HG02763 (cell line): Measurements from ENCODE around the gene ATP1A3.

Experiments
- ATAC-seq: cut with Tn5 transposase; IDR thresholded peaks from one replicate; pipeline ENCODE4 v1.9.1; 2021; ENCODE audit warnings: mild to moderate bottlenecking, moderate library complexity; ENCODE audit not compliant: unreplicated experiment

ATP1A3 gene

DNA sequence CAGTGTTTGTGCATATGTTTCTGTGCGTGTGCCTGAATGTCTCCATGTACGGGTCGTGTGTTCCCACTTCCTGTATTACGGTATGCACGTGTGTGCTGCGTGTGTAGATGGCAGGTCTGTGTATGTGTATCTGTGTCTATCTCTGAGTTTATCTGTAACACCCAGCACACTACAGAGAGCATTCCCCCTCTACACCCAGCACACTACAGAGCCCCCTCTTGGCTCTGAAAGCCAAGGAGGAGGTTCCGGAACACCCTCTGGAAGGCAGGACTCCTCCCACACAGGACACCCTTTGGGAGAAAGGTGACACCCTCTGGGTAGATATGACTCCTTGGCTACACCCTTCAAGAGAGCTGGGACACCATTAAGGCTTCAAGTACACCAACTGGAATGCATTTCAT, 63.7 kb downstream of the ATP1A3 start:
- no peak for ATAC-seq

DNA sequence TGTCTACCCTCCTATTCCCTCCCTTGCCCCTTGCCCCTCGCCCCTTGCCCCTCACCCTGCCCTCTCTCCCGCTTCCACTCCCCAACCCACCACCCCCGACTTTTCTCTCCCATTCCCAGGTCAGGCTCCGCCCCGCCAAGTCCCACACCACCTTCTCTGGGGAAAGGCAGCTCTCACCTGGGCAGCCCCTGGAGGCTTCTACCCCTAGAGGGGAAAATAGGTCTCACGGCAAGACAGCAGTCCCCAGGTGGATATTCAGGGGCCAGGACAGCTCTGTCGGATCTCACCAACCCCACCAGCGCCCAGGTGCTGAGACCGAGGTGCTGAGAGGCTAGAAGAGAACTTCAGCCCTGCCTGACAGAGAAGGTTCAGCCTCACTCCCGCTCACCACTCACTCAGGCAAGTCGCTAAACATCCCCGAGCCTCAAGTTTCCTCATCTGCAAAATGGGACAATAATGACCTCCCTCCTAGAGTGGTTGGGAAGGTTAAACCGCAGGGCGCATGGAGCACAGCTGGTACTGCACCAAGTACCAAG, 64.4 kb downstream of the ATP1A3 start:
- ATAC-seq: no peak

DNA sequence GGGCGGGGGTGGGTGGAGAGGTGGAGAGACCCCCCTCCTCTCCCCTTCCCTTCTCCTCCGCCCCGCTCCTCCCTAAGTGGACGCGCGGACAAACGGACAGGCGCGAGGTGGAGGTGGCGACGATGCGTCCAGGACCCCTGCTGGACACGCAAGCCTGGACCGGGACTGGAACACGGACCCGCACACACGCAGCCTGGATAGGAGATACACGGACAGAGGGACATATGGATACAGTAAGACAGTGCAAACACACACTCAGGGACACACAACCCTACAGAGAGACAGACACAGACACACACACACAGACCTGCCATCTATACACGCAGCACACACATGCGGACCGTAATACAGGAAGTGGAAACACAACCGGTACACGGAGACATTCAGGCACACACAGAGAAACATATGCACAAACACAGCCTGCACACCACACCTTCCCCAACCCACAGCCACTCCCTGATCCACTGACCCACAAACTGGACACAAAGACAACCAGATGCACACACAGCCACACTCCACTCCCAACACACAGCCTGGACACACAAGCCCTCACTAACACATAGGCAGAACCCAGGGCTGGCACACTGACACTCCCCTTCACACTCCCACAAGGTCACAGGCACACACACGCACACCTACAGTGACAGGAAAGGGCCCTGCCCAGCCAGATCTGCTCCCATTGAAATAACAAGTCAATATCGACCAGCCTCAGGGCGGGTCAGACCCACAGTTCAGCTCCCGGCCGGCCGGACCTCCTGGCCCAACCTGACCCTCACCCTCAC, 65.1 kb downstream of the ATP1A3 start:
- no peak for ATAC-seq

DNA sequence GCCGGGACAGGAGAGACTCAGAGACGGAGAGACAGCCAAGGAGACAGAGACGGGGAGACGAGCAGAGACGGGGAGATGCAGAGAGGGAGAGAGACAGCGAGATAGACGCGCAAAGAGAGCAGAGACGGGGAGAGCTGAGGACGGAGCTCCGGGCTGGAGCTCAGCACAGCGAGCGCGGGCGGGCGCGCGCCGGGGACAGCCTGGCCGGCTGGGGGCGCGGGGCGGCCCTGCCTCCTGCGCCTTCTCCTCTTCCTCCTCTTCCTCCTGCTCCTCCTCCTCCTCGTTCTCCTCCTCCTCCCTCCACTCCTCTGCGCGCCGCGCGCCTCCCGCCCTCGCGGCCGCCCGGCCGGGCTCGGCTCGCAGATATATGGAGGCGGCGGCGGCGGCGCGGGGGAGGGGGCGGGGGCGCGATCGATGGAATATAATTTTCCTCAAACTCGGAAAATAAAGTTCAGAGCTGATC, 65.8 kb downstream of the ATP1A3 start, which contains the start of gene ERFL:
ERFL (minus strand) TSS at position 229 of the 463 bp plus-strand sequence. CDS start 15,530 bp downstream, outside the sequence.
- ATAC-seq: no peak

DNA sequence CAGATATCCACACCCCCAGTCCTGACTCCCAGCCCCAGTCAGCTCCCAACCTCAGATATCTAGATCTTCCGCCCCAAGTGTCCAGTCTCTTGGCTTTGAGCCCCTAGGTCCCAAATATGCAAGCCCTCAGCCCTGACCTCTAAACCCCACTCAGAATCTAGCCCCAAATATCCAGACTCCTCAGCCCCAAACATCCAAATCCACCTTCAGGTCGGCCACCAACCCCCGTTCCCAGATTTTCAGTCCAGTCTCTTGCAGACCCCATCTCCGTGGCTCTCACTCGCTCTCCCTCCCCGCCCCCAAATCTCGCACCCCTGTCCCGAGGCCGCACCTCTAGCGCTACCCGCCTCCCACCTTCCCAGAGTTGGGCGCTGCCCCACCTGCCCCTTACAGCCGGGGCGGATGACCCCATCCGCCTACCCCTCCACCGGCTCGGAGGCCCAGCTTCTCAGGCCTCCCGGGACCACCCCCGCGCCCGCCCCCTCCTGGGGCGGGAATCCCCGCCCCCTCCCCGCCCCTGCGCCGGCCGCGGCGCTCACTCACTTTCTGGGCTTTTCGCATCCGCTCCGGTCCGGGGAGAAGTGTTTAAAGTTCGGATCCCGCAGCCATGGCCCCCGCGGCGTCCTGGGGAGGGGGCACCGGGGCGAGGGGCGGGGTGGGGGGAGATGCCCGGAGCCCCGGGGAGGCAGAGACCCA, 66.4 kb downstream of the ATP1A3 start:
- no peak for ATAC-seq

DNA sequence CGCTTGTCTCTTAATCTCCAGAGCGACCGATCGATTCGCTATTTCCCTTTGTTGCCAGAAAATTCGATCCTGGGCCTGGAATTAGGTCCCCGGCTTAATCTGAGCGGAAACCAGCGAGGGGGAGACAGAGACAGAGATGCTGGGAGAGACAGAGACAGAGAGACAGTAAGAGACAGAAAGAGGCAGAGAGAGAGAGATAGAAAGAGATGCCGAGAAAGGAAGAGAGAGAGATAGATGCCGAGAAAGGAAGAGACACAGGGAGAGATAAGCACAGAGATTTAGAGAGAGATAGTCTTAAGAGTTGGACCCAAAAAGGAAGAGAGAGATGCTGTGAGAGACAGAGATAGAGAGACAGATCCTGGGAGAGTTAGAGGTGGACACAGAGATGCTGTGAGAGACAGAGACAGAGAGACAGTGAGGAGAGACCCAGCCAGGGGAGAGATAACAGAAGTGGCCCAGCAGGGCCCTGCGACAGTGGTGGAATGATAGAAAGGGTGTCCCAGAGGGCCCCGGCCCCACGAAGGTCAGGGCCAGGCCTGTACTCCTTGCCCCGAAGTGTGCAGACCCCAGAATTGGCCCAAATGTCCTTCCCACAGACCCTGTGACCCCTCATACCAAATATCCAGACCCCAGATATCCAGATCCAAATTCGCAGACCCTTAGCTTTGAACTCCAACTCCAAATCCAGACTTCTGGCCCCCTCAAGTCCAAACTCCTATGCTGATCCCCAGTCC, 67.1 kb downstream of the ATP1A3 start:
- ATAC-seq: no peak

DNA sequence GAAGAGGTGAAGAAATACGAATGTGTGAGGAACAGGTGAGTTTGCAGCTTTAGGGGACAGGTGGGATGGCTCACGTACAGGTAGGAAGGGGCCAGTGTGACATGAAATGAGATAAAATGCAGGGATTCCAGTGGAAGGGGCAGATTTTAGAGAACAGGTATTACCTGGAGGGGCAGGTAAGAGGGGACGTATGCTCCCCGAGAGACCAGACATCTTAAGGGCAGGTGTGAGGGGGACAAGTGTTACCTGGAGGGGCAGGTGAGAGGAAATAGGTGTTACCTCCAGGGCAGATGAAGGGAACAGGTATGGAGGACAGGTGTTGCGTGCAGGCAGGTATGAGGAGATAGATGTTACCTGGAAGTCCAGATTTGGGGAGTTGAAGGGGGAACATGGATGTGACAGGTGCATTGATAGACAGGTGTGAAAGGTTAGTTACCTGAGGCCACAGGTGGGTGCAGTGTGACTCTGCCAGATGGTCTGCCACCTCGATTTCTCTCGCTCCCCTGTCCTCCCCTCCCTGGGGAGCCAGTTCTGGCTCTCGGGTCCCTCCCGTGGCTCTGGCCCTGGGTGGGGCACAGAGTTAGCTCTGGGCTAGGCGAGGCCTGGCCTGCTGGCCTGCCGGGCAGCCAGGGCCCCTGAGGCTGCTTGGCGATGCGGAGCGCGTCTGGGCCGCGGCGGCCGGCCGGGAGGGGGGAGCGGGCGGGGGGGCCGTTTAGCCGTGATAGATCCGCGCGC, 67.8 kb downstream of the ATP1A3 start:
- no peak for ATAC-seq

DNA sequence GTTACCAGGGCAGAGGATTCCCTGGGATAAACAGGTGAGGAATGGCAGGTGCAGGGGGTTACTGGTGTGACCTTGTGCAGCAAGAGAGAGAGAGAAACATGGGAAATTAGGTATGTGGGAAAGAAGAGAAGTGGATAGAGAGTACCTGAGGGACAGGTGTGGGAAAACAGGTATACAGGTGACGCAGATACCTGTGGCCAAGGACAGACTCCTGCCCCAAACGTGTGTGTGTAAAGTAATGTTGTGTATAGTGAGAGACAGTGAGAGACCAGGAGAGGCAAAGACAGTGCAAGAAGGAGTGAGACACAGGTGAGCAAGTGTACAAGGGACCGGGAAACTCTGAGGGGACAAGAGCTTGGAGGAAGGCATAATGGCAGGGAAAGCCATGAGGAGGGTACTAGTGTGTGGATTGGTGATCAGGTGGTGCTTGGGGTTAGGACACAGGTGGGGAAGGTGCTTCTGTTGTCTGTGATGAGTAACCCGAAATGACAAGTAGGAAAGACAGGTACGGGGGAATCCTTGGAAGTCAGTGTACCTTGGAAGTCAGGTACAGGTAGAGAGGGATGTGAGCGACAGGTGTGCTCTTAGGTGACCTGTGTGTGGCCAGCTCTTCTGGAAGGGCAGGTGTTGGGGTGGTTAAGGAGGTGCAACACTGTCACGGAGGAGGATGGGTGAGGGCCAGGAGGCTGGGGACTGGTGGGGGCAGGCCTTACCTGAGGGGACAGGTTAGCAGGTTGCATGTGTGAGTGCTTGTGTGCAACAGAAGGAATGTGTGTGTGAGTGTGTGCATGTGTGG, 68.6 kb downstream of the ATP1A3 start:
- ATAC-seq: no peak

DNA sequence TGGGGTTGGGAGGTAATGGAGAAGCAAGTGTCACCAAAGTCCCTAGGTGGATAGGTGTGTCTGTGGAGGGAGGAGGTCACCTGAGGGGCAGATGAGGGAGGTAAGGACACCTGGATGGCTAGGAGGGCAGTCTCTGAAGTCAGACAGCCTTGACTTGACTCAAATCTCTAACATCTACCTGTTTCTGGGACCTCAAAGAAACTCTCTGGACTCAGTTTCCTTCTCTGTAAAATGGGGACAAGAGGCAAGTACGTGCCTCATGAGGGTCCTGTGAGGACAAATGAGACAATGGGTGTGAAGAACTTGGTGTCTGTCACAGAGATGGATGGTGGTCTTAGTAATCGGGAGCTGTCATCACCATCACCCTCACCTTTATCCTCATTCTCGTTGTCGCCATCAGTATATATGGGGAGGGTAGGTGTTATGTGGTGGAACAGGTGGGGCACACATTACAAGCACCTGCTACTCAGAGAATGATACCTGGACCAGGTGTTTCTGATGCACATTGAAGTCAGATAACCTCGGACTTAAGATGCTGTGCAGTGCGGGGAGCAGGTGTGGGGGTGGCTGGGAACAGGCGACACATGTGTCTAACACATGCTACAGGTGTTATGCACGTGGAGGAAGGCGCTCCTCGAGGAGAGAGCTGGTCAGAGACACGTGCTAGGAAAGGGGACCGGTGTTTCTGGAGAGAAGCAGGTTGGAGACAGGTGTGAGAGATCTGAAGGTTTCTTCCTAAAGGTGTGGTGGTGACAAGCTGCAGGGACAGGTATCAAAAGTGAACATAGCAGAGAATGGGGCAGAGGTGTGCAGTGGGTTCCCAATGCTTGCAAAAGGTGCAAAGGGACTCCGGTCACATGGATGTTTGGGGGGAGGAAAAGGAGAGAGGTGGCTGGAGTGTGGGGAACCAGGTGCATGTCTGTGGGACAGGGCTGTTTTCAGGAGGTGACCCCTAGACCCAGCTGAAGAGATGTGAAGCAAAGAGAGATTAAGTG, 69.6 kb downstream of the ATP1A3 start:
- no peak for ATAC-seq

DNA sequence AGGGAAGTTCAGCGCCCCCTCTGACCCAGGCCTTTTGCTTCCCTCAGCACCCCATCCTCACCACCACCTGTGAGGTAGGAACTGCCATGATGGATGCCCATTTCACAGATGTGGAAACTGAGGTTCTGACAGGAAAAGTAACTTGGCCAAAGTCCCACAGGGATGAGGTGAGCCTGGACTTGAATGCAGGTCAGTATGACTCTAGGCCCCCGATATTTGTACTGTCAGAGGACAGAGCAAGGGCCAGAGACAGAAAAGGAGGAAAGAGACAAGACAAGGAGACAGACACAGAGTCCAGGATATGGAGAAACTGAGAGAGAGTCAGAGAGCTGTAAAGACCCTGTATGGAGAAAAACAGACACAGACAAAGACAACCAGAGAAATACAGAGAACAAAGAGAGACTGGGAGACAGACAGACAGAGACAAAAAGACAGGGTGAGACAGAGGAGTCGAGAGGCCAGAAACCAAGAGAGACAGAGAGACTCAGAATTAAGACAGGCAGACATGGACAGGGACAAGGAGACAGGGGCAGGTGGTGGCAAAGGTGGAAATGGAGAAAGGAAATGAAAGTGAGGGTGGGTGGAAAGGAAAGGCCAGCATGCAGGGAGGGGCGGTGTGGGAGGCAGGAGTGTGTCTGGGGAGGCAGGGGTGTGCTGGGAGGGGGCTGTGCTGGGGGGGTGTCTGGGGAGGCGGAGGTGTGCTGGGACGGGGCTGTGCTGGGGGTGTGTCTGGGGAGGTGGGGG, 70.8 kb downstream of the ATP1A3 start:
- ATAC-seq: no peak

DNA sequence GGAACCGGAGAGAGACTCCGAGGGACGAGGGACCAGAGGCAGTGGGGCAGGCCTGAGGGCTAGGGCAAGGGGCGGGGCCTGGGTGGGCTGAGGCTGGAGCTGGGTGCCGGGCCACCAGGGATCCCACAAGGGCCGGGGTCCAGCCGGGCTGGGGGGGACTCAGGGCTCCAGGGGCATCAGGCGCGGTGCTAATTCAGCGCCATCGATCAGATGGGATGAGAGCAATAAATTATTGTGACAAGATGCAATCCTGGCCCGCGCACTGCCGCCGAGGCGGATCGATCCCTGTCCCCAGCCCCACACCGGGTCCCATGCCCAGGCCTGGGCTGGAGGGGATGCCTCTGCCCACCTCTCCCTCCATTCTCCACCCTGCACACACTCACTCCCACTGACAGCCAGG, 71.4 kb downstream of the ATP1A3 start:
- ATAC-seq: no peak

DNA sequence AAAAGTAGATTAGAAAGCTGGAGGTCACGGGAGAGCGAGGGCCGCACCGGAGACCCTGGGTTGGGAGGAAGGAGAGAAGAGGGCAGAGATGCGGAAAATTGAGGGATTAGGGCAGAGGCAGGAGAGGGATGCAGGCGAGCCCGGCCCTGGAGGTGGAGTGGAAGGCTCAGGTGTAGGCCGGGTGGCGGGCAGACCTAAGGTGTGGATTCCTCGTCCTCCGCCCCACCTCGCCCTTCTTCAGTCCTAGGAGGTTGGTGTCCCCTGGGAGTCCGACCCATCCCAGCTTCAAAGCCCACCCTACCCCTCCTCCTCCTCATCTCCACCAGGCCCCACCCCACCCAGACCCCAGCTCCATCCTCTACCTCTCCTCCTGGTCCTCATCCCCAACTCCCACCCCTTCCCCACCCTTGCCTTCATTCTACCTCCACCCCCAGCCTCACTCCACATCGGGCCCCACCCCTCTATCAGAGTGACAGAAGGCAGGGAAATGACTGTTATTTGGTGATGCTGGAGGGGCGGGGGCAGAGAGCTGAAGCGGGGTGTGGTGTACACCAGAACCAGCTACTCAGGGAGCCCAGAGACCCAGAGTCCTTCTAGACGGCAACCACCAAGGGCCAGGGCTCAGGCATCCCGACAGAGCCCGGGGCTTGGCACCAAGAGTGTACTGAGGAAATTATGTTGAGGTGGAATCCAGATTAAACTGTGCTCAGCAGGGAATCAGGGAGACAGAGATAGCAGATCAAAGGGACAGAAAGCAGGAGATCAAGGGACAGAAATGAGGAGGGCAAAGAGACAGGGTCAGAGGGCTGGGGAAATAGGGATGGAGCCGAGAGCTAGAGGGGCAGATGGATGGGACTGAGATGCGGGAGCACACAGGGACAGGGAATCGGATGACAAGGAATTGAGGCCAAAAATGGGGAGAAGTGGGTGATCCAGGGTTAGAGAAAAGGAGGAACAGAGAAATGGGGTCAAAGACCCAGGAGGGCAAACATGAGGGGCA, 72.2 kb downstream of the ATP1A3 start:
- ATAC-seq: no peak

DNA sequence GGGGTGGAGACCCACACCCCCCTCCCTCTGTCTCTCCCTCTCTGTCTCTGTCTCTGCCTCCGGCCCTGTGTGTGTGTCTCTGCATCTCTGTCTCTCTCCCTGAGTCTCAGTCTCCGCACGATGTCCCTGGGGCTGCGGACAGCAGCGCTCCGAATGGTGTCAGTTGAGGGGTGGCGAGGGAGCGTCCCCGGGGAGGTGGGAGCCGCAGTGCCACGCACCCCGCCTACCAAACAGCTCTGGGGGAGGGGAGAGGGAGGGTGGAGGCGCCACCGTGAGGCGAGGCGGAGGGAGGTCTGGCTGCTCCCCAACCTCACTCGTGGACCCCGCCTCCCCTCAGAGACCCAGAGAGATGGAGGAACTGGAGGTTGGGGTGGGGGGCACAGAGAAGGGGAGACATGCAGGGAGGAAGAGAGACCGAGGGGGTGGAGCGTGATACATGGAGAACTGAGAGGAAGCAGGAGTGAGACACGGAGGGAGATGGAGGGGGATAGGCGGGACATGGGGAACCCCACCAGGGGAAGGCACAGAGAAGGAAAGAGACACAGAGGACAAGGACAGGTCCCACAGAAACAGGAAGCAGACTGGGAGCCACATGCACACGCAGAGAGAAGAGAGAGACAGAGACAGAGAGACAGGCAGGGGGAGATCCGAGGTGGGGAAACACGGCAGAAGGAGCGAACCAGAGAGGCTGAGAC, 73.0 kb downstream of the ATP1A3 start:
- no peak for ATAC-seq

DNA sequence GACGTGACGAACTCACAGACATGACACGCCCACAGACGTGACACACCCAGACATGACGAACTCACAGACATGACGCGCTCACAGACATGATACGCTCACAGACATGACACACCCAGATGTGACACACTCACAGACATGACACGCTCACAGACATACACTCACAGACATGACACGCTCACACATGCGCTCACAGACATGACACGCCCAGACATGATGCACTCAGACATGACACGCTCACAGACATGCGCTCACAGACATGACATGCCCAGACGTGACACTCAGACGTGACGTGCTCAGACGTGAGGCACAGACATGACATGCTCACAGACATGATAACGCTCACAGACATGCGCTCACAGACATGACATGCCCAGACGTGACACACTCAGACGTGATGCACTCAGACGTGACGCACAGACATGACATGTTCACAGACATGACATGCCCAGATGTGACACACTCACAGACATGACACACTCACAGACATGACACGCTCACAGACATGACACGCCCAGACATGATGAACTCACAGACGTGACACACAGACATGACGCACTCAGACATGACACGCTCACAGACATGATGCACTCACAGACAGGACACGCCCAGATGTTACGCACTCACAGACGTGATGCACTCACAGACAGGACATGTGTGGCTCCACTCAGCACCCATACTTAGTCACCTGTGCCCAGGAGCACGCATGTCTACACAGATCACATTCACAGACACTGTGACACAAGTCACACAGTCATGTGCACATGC, 73.9 kb downstream of the ATP1A3 start:
- no peak for ATAC-seq

DNA sequence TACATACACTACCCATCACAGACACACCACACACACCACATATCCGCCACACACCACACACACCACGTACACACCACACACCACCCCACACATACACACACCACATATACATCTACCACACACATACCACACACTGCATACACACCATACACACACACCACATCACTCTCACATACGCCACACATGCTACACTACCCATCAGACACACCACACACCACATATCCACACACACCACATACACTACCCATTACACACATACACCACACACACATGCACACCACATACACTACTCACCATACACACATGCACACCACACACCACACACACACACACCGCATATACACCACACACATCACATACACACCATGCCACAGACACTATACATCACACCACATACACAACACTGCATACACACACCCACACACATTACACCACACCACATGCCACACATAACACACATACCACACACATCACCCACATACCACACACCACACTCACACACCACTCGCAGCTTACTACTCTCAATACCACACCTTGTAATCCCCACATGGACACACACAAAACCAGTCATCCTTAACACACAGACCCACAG, 75.3 kb downstream of the ATP1A3 start:
- no peak for ATAC-seq
